A673 (cell line): Measurements from ENCODE around the gene P2RY14.

Source experiments
- EZH2 ChIP-seq: fragments of 200-600 bp; sonication (generic); IDR thresholded peaks from 2 replicates; pipeline ENCODE4 v1.6.1; 2017; ENCODE audit warnings: borderline replicate concordance, low read depth, mild to moderate bottlenecking, mixed read lengths, antibody characterized with exemption, low read length; ENCODE audit not compliant: poor library complexity, severe bottlenecking
- TF ChIP-seq, protein P1 (sequence below): fragments of 300-800, 200-600 bp; sonication (generic); conservative IDR thresholded peaks from 2 replicates; pipeline ENCODE4 v1.5.1; 2017; ENCODE audit warnings: low read depth, mild to moderate bottlenecking, antibody characterized with exemption, low read length, moderate library complexity, mixed read lengths

DNA sequence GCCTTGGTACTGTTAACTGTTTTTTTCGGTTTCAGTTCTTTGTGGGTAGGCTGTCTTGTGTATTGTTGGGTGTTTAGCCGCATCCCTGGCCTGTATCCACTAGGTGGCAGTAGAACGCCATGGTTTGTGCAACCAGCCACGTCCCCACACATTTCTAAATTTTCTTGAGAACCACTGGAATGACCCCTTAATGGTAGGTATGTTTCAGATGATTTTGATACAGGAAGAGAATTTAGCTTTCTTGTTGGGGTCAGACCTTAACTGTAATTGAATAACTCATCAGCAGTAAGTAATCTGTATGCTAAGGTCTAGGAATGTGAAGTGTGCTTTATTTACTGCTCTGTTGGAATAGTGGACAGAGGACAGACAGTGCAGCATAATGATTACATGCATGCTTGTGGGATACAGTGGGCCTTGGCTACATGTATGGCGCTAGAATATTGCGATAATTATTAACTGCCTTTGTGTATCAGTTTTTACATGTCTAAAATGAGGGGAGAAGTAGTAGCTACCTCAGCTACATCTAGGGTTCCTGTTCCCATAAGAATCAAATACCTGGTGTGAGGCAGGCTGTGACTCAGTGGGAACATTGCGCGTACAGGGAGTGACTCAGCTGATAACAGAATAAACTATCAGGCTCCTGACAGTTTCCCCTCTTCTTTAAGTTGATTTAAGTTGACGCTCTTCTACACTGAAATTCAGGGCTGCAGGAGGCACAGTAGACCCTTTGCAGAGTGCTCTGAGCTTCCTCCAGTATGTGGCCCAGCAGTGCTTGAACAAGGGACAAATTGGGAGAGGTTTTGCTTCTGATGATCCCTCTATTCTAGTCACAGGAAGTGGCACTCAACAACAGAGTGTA, 50.3 kb downstream of the P2RY14 start:
- TF ChIP-seq, protein P1, sequence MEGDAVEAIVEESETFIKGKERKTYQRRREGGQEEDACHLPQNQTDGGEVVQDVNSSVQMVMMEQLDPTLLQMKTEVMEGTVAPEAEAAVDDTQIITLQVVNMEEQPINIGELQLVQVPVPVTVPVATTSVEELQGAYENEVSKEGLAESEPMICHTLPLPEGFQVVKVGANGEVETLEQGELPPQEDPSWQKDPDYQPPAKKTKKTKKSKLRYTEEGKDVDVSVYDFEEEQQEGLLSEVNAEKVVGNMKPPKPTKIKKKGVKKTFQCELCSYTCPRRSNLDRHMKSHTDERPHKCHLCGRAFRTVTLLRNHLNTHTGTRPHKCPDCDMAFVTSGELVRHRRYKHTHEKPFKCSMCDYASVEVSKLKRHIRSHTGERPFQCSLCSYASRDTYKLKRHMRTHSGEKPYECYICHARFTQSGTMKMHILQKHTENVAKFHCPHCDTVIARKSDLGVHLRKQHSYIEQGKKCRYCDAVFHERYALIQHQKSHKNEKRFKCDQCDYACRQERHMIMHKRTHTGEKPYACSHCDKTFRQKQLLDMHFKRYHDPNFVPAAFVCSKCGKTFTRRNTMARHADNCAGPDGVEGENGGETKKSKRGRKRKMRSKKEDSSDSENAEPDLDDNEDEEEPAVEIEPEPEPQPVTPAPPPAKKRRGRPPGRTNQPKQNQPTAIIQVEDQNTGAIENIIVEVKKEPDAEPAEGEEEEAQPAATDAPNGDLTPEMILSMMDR = peak; percentile 93
- TF ChIP-seq EZH2 = no peak
